Activated naive CD8-positive, alpha-beta T cell treated with anti-CD3 and anti-CD28 coated beads, Interleukin-2, amount 50 U/mL, for 24 hours (primary cell): ENCODE results near the gene EFNA4.

Experiments
- ATAC-seq: fragments of 150-1000 bp; cut with Tn5 transposase; one replicate; pipeline ENCODE4 v1.10.0; 2021
- DNase-seq: peaks from one replicate; pipeline ENCODE4 v3.0.0; 2021
- H3K27ac Mint-ChIP-seq: one replicate; pipeline ENCODE4 v1.8.0; 2021; ENCODE audit warnings: mild to moderate bottlenecking, mixed read lengths
- H3K27me3 Mint-ChIP-seq: one replicate; pipeline ENCODE4 v1.8.0; 2021; ENCODE audit warnings: mixed read lengths
- H3K36me3 Mint-ChIP-seq: one replicate; pipeline ENCODE4 v1.8.0; 2021; ENCODE audit warnings: low read depth, mixed read lengths
- H3K4me1 Mint-ChIP-seq: one replicate; pipeline ENCODE4 v1.8.0; 2021; ENCODE audit warnings: mixed read lengths
- H3K4me3 Mint-ChIP-seq: one replicate; pipeline ENCODE4 v1.8.0; 2021; ENCODE audit warnings: mild to moderate bottlenecking, moderate library complexity, mixed read lengths
- H3K9me3 Mint-ChIP-seq: one replicate; pipeline ENCODE4 v1.8.0; 2021; ENCODE audit warnings: mixed read lengths

The EFNA4 gene

GRCh38 chr1:155040358-155041093 is 23.0 kb upstream of the EFNA4 start:
- no peak overlapping the region for H3K4me3 Mint-ChIP-seq
- no peaks in the 10 kb centered on the region for H3K27me3 Mint-ChIP-seq
- H3K4me1 Mint-ChIP-seq, result peaks cover 12% of the 10 kb centered on the region
- ATAC-seq, result no peak
- no peak overlapping the region for H3K27ac Mint-ChIP-seq
- H3K9me3 Mint-ChIP-seq, result no peaks in the 10 kb centered on the region
- no peak for DNase-seq
- H3K36me3 Mint-ChIP-seq, result no peaks in the 10 kb centered on the region

- Mint-ChIP-seq H3K36me3 (no peaks in the 10 kb centered on the region), H3K4me1 (peaks cover 12% of the 10 kb centered on the region), H3K27me3 (no peaks in the 10 kb centered on the region), H3K4me3 (no peak overlapping the region), H3K27ac (no peak overlapping the region), H3K9me3 (no peaks in the 10 kb centered on the region)
- DNase-seq (no peak), ATAC-seq (no peak)
These were observed 20.8 kb upstream of the EFNA4 start for GRCh38 chr1:155042789-155043188.

DNA sequence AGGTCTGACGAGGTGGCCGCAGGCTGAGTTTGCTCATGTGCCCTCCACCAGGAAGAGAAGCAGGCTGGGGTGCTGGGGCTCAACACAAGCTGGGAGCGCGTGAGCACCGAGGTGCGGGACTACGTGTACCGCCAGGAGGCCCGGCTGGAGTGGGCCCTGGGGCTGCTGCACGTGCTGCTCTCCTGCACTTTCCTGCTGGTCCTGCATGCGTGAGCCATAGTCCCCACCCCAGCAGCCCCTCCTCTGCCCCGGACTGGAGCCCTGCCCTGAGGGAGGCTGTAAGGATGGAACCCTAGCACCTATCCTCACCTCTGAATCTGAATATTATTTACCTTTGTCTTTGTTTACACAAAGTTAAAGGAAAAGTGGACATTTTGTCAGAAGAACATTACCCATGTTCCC is 20.2 kb upstream of the EFNA4 start:
- no peak for DNase-seq
- peaks cover 12% of the 10 kb centered on the region for H3K4me1 Mint-ChIP-seq
- no peaks in the 10 kb centered on the region for H3K9me3 Mint-ChIP-seq
- H3K4me3 Mint-ChIP-seq, result no peak overlapping the region
- no peak overlapping the region for H3K27ac Mint-ChIP-seq
- no peaks in the 10 kb centered on the region for H3K27me3 Mint-ChIP-seq
- no peak for ATAC-seq
- no peaks in the 10 kb centered on the region for H3K36me3 Mint-ChIP-seq

DNA sequence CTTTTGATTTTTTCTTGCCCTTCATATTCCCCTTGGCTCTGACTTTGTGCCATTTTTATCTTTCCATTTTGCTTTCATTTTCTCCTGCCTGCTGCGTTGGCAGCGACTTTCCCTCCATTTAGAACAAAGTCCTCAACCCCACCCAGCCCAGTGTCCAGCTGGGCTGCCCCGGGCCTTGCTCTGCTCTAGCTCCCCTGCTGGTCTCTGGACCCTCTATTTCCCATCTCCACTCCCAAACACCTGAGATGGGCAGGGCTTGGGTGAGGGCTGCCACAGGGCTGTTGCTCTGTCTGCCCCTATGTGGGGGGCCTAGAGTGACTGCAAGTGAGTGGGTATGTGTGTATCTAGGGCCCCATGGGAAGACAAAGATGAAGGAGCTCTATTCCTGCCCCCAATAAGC is 19.7 kb upstream of the EFNA4 start:
- ATAC-seq, result no peak
- no peak for DNase-seq
- H3K36me3 Mint-ChIP-seq, result no peaks in the 10 kb centered on the region
- H3K4me3 Mint-ChIP-seq, result no peak overlapping the region
- H3K27me3 Mint-ChIP-seq, result no peaks in the 10 kb centered on the region
- H3K4me1 Mint-ChIP-seq, result peaks cover 12% of the 10 kb centered on the region
- no peaks in the 10 kb centered on the region for H3K9me3 Mint-ChIP-seq
- no peak overlapping the region for H3K27ac Mint-ChIP-seq

DNA sequence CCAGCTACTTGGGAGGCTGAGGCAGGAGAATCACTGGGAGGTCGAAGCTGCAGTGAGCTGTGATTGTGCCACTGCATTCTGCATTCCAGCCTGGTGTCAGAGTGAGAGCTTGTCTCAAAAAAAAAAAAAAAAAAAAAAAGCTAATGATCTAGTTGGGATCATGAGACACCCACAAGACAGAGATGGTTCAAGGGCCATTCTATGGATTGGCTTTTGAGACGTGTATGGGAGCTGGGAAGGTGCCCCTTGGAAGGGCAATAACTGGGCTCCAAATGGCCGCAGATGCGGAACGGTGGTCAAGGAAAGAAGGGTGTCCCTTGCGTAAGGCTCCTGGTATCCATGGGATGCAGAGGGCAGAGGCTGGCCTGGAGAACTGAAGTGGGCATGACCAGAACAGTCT is 19.2 kb upstream of the EFNA4 start:
- no peaks in the 10 kb centered on the region for H3K9me3 Mint-ChIP-seq
- ATAC-seq, result no peak
- H3K27me3 Mint-ChIP-seq, result no peaks in the 10 kb centered on the region
- peaks cover 12% of the 10 kb centered on the region for H3K4me1 Mint-ChIP-seq
- no peak overlapping the region for H3K4me3 Mint-ChIP-seq
- H3K36me3 Mint-ChIP-seq, result no peaks in the 10 kb centered on the region
- no peak overlapping the region for H3K27ac Mint-ChIP-seq
- no peak for DNase-seq

GRCh38 chr1:155044812-155045657 is 18.5 kb upstream of the EFNA4 start:
- no peaks in the 10 kb centered on the region for H3K27me3 Mint-ChIP-seq
- H3K36me3 Mint-ChIP-seq, result no peaks in the 10 kb centered on the region
- H3K27ac Mint-ChIP-seq, result no peak overlapping the region

GRCh38 chr1:155048449-155049334 is 14.8 kb upstream of the EFNA4 start:
- no peak overlapping the region for H3K4me3 Mint-ChIP-seq
- H3K27ac Mint-ChIP-seq, result no peak overlapping the region
- no peaks in the 10 kb centered on the region for H3K36me3 Mint-ChIP-seq
- no peaks in the 10 kb centered on the region for H3K27me3 Mint-ChIP-seq
- H3K4me1 Mint-ChIP-seq, result peaks cover 37% of the 10 kb centered on the region
- no peaks in the 10 kb centered on the region for H3K9me3 Mint-ChIP-seq
- no peak for DNase-seq
- no peak for ATAC-seq

More at GRCh38 chr1:155044812-155045657, 18.5 kb upstream of the EFNA4 start:
- no peak overlapping the region for H3K4me3 Mint-ChIP-seq
- peaks cover 17% of the 10 kb centered on the region for H3K4me1 Mint-ChIP-seq
- DNase-seq (peak; percentile 57), ATAC-seq (peak; percentile 92)
- no peaks in the 10 kb centered on the region for H3K9me3 Mint-ChIP-seq

- H3K27ac Mint-ChIP-seq, result peak overlapping the region; percentile 31
- peak overlapping the region; percentile 78 for H3K4me3 Mint-ChIP-seq
- peaks cover 1% of the 10 kb centered on the region for H3K36me3 Mint-ChIP-seq
- DNase-seq (no peak), ATAC-seq (no peak)
- no peaks in the 10 kb centered on the region for H3K9me3 Mint-ChIP-seq
- peaks cover 32% of the 10 kb centered on the region for H3K4me1 Mint-ChIP-seq
- H3K27me3 Mint-ChIP-seq, result no peaks in the 10 kb centered on the region
These were observed 13.6 kb upstream of the EFNA4 start for GRCh38 chr1:155049651-155050559.

- H3K27ac Mint-ChIP-seq, result peak within 1 kb of the TSS; percentile 73
- ATAC-seq (peak; percentile 68), DNase-seq (peak; percentile 87)
- H3K4me3 Mint-ChIP-seq, result peak within 1 kb of the TSS; percentile 81
- H3K9me3 Mint-ChIP-seq, result no peaks in the 10 kb centered on the region
- H3K36me3 Mint-ChIP-seq, result peaks cover 4% of the 10 kb centered on the region
- no peaks in the 10 kb centered on the region for H3K27me3 Mint-ChIP-seq
- peaks cover 25% of the 10 kb centered on the region for H3K4me1 Mint-ChIP-seq
These were observed 12.8 kb upstream of the EFNA4 start, which contains the start of gene ADAM15 for GRCh38 chr1:155050560-155051341. Gene ADAM15 (plus strand): TSS chr1:155051316. CDS start chr1:155051387, 71 bp downstream.

GRCh38 chr1:155051342-155051776 is 12.2 kb upstream of the EFNA4 start:
- DNase-seq (no peak), ATAC-seq (peak; percentile 13)
- Mint-ChIP-seq H3K27ac (no peak overlapping the region), H3K4me1 (peaks cover 25% of the 10 kb centered on the region), H3K27me3 (no peaks in the 10 kb centered on the region), H3K36me3 (peaks cover 4% of the 10 kb centered on the region), H3K4me3 (peak overlapping the region; percentile 81), H3K9me3 (no peaks in the 10 kb centered on the region)

GRCh38 chr1:155051777-155052398 is 11.7 kb upstream of the EFNA4 start:
- Mint-ChIP-seq H3K27me3 (no peaks in the 10 kb centered on the region), H3K4me1 (peaks cover 25% of the 10 kb centered on the region), H3K4me3 (peak overlapping the region; percentile 81), H3K36me3 (peaks cover 7% of the 10 kb centered on the region), H3K9me3 (no peaks in the 10 kb centered on the region), H3K27ac (peak overlapping the region; percentile 61)
- DNase-seq (peak; percentile 46), ATAC-seq (no peak)

DNA sequence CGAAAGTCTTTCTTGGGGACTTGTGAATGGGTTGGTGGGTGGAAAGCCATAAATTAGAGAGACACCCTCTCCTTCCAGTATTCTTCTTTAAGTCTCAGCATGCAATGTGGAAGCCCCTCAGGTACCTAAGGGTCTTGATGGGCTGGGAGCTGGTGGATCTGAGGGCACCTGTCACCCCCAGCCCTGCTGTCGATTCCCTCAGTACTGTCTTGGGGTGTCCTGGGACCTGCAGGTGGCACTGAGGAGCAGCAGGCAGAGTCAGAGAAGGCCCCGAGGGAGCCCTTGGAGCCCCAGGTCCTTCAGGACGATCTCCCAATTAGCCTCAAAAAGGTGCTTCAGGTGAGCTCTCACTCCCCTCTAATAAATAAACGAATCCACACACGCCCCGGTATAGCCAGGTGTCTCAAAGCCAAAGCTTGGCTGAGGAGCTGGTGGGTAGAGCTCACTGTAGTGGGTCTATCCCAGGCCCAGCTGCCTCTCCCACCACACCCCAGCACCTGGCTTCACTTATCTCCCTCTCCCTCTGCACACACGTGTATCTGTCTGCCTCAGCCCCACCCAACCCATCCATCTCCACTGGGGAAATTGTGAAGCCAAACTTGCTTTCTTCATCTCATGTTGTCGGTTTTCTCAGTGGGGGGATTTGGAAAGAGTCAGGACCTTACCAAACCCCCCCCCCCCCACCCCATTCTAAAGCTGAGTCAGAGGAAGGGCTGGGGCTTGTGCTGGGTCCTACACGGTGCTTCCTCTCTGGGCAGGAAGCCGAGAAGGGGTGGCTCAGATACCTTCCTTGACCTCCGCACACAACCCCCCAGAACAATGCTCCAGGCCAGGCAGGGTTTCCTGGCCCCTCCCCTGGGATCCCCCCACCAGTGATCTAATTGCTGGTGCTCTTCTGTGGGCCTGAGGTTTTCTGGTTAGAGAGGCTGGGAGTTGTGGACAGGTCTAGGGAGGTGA is 10.8 kb upstream of the EFNA4 start:
- H3K9me3 Mint-ChIP-seq, result no peaks in the 10 kb centered on the region
- peaks cover 25% of the 10 kb centered on the region for H3K4me1 Mint-ChIP-seq
- no peaks in the 10 kb centered on the region for H3K27me3 Mint-ChIP-seq
- H3K4me3 Mint-ChIP-seq, result peak overlapping the region; percentile 81
- peak; percentile 31 for ATAC-seq
- H3K36me3 Mint-ChIP-seq, result peaks cover 7% of the 10 kb centered on the region
- peak; percentile 33 for DNase-seq
- peak overlapping the region; percentile 61 for H3K27ac Mint-ChIP-seq
